Mesothelial cell of epicardium (in vitro differentiated cells): ENCODE data around the gene SPHK2. TPM values are rescaled to one million over a fixed set of nuclear protein-coding genes. Genes with fewer than 3 reads are reported as not detected.

ENCODE experiments used
- DNase-seq, 2 experiments: peaks; one replicate each; pipeline ENCODE4 v3.0.0; 2021; ENCODE audit warnings: low spot score in 2 of 2; ENCODE audit not compliant: unreplicated experiment in 2 of 2
- H3K27ac Mint-ChIP-seq: 2 replicates; pipeline ENCODE4 v1.8.0; 2021; ENCODE audit warnings: mixed read lengths
- H3K27me3 Mint-ChIP-seq: 2 replicates; pipeline ENCODE4 v1.8.0; 2021; ENCODE audit warnings: low read depth, mixed read lengths
- H3K36me3 Mint-ChIP-seq: 2 replicates; pipeline ENCODE4 v1.8.0; 2021; ENCODE audit warnings: mixed read lengths
- H3K4me1 Mint-ChIP-seq: 2 replicates; pipeline ENCODE4 v1.8.0; 2021; ENCODE audit warnings: mixed read lengths
- H3K4me3 Mint-ChIP-seq: 2 replicates; pipeline ENCODE4 v1.8.0; 2021; ENCODE audit warnings: mild to moderate bottlenecking, moderate library complexity, mixed read lengths
- H3K9me3 Mint-ChIP-seq: 2 replicates; pipeline ENCODE4 v1.8.0; 2021; ENCODE audit warnings: mixed read lengths
- CTCF ChIP-seq: fragments of 200-600 bp; sonication (generic); IDR thresholded peaks from one replicate; pipeline ENCODE4 v1.5.0; 2021; ENCODE audit warnings: antibody characterized with exemption; ENCODE audit not compliant: unreplicated experiment
- total RNA-seq: library from RNA; stranded (reverse); gene quantifications from 3 replicates; pipeline ENCODE4 v1.2.1, GENCODE V29; 2021

The SPHK2 gene
- total RNA-seq, 1 donor from 2014 or later = 27.7 TPM

DNA sequence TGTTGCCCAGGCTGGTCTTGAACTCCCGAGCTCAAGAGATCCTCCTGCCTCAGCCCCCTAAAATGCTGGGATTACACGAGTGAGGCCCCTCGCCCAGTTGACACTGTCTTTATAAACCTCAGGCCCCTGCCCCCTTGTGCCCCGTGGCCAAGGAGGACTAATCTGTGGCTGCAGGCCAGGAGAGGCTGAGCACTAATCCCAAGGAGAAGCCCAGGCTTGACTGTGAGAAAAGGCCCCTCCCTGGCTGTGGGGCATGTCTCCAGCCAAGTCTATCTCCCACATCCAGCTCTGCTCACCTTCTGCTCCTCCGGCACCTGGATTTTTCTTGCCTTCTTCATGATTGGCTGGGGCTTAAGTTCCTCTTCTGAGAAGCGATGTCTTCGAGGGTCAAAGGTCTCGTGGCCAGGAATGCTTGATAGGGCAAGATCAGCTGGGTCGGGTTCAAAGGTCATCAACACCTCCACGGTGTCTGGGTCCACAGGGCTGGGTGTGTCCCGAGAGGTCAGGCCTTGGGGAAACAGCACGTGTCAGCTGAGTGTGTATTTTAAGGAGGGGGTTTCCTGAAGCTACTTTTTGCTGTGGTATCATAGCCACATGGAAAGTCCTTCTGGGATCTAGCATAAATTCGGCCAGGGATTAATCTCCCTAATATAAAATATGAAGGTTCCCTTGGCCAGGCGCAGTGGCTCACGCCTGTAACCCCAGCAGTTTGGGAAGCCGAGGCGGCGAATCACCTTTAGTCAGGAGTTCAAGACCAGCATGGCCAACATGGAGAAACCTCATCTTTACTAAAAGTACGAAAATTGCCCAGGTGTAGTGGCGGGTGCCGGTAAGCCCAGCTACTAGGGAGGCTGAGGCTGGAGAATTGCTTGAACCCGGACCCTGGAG, 14.1 kb downstream of the SPHK2 start:
- Mint-ChIP-seq H3K4me3 (no peak overlapping the region), H3K36me3 (peaks cover 4% of the 10 kb centered on the region), H3K4me1 (peaks cover 38% of the 10 kb centered on the region), H3K9me3 (no peaks in the 10 kb centered on the region), H3K27me3 (no peaks in the 10 kb centered on the region), H3K27ac (no peak overlapping the region)
- TF ChIP-seq CTCF = no peak
- DNase-seq = no peak

DNA sequence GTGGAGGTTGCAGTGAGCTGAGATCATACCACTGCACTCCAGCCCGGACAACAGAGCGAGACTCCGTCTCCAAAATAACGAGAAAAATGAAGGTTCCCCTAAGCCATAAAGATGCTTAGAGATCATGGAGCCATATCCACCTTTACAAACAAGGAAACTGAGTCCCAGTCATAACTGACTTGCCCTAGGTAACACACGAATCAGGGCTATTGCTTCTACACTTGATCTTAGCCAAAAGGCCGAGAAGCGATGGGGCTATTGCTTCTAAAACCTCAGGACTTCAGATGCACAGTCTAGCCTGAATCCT, 14.7 kb downstream of the SPHK2 start:
- peaks cover 9% of the 10 kb centered on the region for H3K36me3 Mint-ChIP-seq
- peak overlapping the region; percentile 67 for H3K4me3 Mint-ChIP-seq
- H3K27ac Mint-ChIP-seq = peak overlapping the region; percentile 67
- TF ChIP-seq CTCF = no peak
- DNase-seq = no peak
- H3K27me3 Mint-ChIP-seq = no peaks in the 10 kb centered on the region
- peaks cover 43% of the 10 kb centered on the region for H3K4me1 Mint-ChIP-seq
- H3K9me3 Mint-ChIP-seq = no peaks in the 10 kb centered on the region

GRCh38 chr19:48634424-48635262, 15.3 kb downstream of the SPHK2 start:
- Mint-ChIP-seq H3K4me3 (peak overlapping the region; percentile 67), H3K27ac (peak overlapping the region; percentile 93), H3K27me3 (no peaks in the 10 kb centered on the region), H3K36me3 (peaks cover 11% of the 10 kb centered on the region), H3K9me3 (no peaks in the 10 kb centered on the region), H3K4me1 (peaks cover 44% of the 10 kb centered on the region)
- TF ChIP-seq CTCF = no peak
- DNase-seq = peak; percentile 85 to 89

DNA sequence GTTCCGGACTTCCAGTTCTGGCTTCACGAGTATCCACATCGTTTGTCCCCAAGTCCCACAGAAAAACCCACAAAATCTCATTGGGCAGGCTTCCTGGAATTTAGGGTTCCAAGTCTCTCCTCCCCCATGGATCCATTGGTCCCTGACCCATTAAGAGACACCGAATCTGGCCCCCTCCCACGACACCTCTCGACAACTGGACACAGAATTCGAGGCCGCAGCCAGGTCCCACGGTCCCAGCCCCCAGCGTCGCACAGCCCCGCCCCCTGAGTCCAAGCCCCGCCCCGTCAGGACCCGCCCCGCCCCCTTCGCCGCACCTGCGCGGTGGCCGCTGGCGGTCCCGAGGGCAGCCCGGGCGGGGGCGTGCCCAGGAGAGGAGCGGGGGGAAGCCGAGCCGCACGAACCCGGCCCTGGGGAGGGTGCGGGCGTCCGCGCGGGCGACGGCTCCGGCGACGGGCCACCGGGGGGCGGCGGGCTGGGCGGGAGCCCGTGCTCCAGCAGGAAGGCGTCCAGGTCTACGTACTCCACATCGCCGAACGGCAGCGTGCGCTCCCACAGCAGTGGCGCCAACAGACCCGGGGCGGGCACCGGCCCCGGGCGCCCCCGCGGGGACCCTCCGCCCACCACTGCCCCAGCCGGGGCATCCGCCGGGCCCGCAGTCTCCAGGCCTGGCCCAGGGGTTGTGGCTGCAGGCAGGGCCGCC, 16.1 kb downstream of the SPHK2 start:
- peak overlapping the region; percentile 94 for H3K4me3 Mint-ChIP-seq
- H3K27ac Mint-ChIP-seq = peak overlapping the region; percentile 93
- peaks cover 13% of the 10 kb centered on the region for H3K36me3 Mint-ChIP-seq
- no peaks in the 10 kb centered on the region for H3K9me3 Mint-ChIP-seq
- H3K4me1 Mint-ChIP-seq = peaks cover 37% of the 10 kb centered on the region
- TF ChIP-seq CTCF = no peak
- DNase-seq = peak in 1 of 2 experiments; percentile 75
- H3K27me3 Mint-ChIP-seq = no peaks in the 10 kb centered on the region

- peak overlapping the region; percentile 98 for H3K27ac Mint-ChIP-seq
- TF ChIP-seq CTCF = no peak
- H3K9me3 Mint-ChIP-seq = no peaks in the 10 kb centered on the region
- H3K4me3 Mint-ChIP-seq = peak overlapping the region; percentile 94
- H3K4me1 Mint-ChIP-seq = peaks cover 32% of the 10 kb centered on the region
- no peak for DNase-seq
- no peaks in the 10 kb centered on the region for H3K27me3 Mint-ChIP-seq
- peaks cover 13% of the 10 kb centered on the region for H3K36me3 Mint-ChIP-seq
Observed at GRCh38 chr19:48635966-48636858, 16.9 kb downstream of the SPHK2 start.
